Osteocyte (in vitro differentiated cells): ENCODE results near the gene ATP5MC2. TPM values are rescaled to one million over a fixed set of nuclear protein-coding genes. Genes with fewer than 3 reads are reported as not detected.
"Not testable (repeated sequence)": the region's sequence is repeated elsewhere in the genome, so short reads cannot be mapped to it uniquely, and the experiment has no call there.

Experiments used
- DNase-seq: peaks from one replicate; pipeline ENCODE4 v3.0.0; 2021; ENCODE audit warnings: mixed read lengths; ENCODE audit not compliant: unreplicated experiment; ENCODE audit errors: extremely low spot score
- H3K27ac Mint-ChIP-seq: one replicate; pipeline ENCODE4 v1.8.0; 2021; ENCODE audit warnings: mild to moderate bottlenecking, mixed read lengths; ENCODE audit not compliant: unreplicated experiment
- H3K27me3 Mint-ChIP-seq: one replicate; pipeline ENCODE4 v1.8.0; 2021; ENCODE audit warnings: mixed read lengths; ENCODE audit not compliant: unreplicated experiment
- H3K36me3 Mint-ChIP-seq: one replicate; pipeline ENCODE4 v1.8.0; 2021; ENCODE audit warnings: mixed read lengths; ENCODE audit not compliant: unreplicated experiment
- H3K4me1 Mint-ChIP-seq: one replicate; pipeline ENCODE4 v1.8.0; 2021; ENCODE audit warnings: mixed read lengths; ENCODE audit not compliant: unreplicated experiment
- H3K4me3 Mint-ChIP-seq: one replicate; pipeline ENCODE4 v1.8.0; 2021; ENCODE audit warnings: mild to moderate bottlenecking, moderate library complexity, mixed read lengths; ENCODE audit not compliant: unreplicated experiment
- H3K9me3 Mint-ChIP-seq: one replicate; pipeline ENCODE4 v1.8.0; 2021; ENCODE audit warnings: mixed read lengths; ENCODE audit not compliant: unreplicated experiment
- CTCF ChIP-seq: fragments of 200-600 bp; sonication (generic); IDR thresholded peaks from 2 replicates; pipeline ENCODE4 v1.5.0; 2021; ENCODE audit warnings: antibody characterized with exemption, mild to moderate bottlenecking, moderate library complexity
- total RNA-seq: library from RNA; stranded (reverse); gene quantifications from 2 replicates; pipeline ENCODE4 v1.2.1, GENCODE V29; 2021

Gene ATP5MC2
- total RNA-seq, 1 donor from 2014 or later = 294 TPM

- Mint-ChIP-seq H3K27me3 (no peaks in the 10 kb centered on the region), H3K4me1 (no peaks in the 10 kb centered on the region), H3K36me3 (no peaks in the 10 kb centered on the region), H3K4me3 (no peak overlapping the region), H3K27ac (no peak overlapping the region), H3K9me3 (no peaks in the 10 kb centered on the region)
- TF ChIP-seq CTCF = no peak
- no peak for DNase-seq
Observed at GRCh38 chr12:53645165-53645564, 30.7 kb downstream of the ATP5MC2 start.

DNA sequence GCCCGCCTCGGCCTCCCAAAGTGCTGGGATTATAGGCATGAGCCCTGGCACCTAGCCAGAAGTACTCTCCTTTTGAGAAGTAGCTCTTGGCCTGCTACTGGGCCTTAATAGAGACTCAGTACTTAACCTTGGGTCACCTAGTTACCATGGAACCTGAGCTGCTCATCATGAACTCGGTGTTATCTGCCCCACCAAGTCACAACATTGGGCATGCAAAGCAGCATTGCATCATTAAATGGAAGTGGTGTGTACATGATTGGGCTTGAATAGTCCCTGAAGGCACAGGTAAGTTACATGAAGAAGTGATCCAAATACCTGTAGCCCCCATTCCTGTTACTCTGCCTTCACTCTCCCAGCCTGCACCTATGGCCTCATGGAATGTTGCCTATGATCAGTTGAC, 31.8 kb downstream of the ATP5MC2 start:
- H3K4me3 Mint-ChIP-seq = no peak overlapping the region
- no peaks in the 10 kb centered on the region for H3K27me3 Mint-ChIP-seq
- no peak for TF ChIP-seq CTCF
- H3K27ac Mint-ChIP-seq = no peak overlapping the region
- no peaks in the 10 kb centered on the region for H3K9me3 Mint-ChIP-seq
- DNase-seq = no peak
- no peaks in the 10 kb centered on the region for H3K4me1 Mint-ChIP-seq
- no peaks in the 10 kb centered on the region for H3K36me3 Mint-ChIP-seq

GRCh38 chr12:53643232-53643979, 32.5 kb downstream of the ATP5MC2 start:
- no peak for DNase-seq
- Mint-ChIP-seq H3K27me3 (no peaks in the 10 kb centered on the region), H3K9me3 (no peaks in the 10 kb centered on the region), H3K4me3 (no peak overlapping the region), H3K36me3 (no peaks in the 10 kb centered on the region), H3K4me1 (no peaks in the 10 kb centered on the region), H3K27ac (no peak overlapping the region)
- no peak for TF ChIP-seq CTCF

GRCh38 chr12:53638057-53638456, 37.8 kb downstream of the ATP5MC2 start:
- no peak for TF ChIP-seq CTCF
- Mint-ChIP-seq H3K4me3 (no peak overlapping the region), H3K36me3 (no peaks in the 10 kb centered on the region), H3K27ac (no peak overlapping the region), H3K9me3 (no peaks in the 10 kb centered on the region), H3K27me3 (no peaks in the 10 kb centered on the region), H3K4me1 (no peaks in the 10 kb centered on the region)
- DNase-seq = no peak

DNA sequence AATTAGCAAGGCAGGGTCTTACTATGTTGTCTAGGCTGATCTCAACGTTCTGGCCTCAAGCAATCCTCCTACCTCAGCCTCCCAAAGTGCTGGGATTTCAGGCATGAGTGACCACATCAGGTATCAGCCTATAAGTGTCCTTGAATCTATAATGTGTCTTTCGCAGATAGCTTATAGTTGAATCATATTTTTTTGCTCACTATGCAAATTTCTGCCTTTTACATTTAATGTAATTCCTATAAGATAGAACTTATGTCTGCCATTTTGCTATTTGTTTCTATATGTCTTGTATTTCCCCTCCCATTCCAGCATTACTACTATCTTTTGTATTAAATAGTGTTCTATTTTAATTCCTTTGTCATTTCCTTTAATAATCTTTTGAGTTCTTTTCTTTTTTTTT, 39.2 kb downstream of the ATP5MC2 start:
- H3K27ac Mint-ChIP-seq = no peak overlapping the region
- H3K4me3 Mint-ChIP-seq = no peak overlapping the region
- no peaks in the 10 kb centered on the region for H3K4me1 Mint-ChIP-seq
- H3K36me3 Mint-ChIP-seq = no peaks in the 10 kb centered on the region
- no peak for TF ChIP-seq CTCF
- no peaks in the 10 kb centered on the region for H3K9me3 Mint-ChIP-seq
- no peak for DNase-seq
- peaks cover 9% of the 10 kb centered on the region for H3K27me3 Mint-ChIP-seq

- not testable (repeated sequence) for H3K27ac Mint-ChIP-seq, H3K4me1 Mint-ChIP-seq, DNase-seq, H3K4me3 Mint-ChIP-seq, H3K9me3 Mint-ChIP-seq, H3K36me3 Mint-ChIP-seq
- H3K27me3 Mint-ChIP-seq = peaks cover 12% of the 10 kb centered on the region
Observed at GRCh38 chr12:53635708-53636107, 40.2 kb downstream of the ATP5MC2 start.
